ENCODE results near the gene GSK3B.

DNA sequence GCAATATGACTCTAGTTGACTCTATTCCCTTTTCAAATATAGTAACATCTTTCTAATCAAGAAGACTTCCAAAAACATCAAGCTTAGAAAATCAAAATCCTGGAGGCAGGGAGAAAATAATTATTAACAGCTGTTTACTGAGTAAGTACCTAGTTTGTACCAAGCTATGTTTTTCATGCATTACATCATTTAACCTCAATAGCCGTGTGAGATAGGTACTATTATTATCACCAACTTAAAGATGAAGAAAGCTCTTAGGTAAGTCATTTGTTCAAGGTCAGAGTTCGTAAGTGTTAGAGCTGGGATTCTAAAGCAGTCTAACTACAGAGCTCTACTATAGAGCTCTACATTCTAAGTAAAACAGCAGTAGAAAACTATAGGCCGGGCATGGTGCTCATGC is 41.6 kb downstream of the GSK3B start:
- TF ChIP-seq, protein P1, sequence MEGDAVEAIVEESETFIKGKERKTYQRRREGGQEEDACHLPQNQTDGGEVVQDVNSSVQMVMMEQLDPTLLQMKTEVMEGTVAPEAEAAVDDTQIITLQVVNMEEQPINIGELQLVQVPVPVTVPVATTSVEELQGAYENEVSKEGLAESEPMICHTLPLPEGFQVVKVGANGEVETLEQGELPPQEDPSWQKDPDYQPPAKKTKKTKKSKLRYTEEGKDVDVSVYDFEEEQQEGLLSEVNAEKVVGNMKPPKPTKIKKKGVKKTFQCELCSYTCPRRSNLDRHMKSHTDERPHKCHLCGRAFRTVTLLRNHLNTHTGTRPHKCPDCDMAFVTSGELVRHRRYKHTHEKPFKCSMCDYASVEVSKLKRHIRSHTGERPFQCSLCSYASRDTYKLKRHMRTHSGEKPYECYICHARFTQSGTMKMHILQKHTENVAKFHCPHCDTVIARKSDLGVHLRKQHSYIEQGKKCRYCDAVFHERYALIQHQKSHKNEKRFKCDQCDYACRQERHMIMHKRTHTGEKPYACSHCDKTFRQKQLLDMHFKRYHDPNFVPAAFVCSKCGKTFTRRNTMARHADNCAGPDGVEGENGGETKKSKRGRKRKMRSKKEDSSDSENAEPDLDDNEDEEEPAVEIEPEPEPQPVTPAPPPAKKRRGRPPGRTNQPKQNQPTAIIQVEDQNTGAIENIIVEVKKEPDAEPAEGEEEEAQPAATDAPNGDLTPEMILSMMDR (IDR thresholded peaks at IDR 0.05; ENCODE audit: low read length): no peak
- TF ChIP-seq EZH2 (optimal IDR thresholded peaks at IDR 0.05; ENCODE audit: low read depth, low read length): no peak
- no peak for TF ChIP-seq EZH2phosphoT487 (IDR thresholded peaks at IDR 0.05; ENCODE audit: low read length)
